ENCODE results near the gene METAP1. TPM values are rescaled to one million over a fixed set of nuclear protein-coding genes. Genes with fewer than 3 reads are reported as not detected.

METAP1 gene
- total and polyA plus RNA-seq, 2 of the 4 experiments (the other 2 are of a cell fraction) = 43.7 to 47.9 TPM

DNA sequence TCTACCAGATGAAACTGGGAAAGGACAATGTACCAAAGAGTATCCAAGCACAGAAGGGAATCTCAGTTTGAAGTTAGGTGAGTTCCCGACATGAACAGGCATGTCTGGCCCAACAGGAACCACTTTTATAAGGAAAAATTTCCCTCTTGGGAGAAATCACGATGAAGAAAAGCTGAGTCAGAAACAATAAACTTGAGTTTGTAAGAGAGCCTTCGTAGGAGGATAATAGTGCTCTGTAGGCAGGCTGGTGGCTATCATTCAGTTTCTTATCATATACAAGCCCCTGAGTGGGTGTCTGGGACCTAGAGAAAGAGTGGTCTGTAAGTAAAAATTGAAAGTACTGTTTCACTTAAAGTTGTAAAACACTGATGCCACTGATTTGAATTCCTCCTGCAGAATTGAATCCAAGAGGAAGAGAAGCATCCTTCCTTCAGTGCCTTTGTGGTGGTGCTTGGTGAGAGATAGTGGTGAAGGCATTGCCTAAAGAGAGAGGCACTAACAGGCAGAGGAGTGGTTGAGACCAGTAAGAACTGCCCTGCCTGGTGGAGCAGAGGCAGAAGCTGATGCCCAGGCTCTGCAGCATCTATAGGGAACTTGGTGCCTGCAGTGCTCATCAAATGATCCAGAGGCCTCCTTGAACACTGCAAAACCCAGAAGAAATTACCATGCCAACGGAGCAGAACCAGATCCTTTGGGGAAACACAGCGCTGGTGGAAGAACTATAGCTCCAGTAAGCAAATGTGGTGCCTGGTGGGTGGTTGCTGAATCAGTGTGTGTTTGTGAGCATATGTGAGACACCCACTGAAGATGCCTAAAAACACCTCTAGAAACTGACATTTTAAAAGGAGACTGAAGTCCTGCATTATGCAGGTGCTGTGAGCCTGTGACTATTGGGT, 31.7 kb upstream of the METAP1 start:
- Histone ChIP-seq H2BK20ac (ENCODE audit: low read depth, low read length) (peak overlapping the region; percentile 40; the same call in 1 of the 2 replicates), H3K9me3 (ENCODE audit: control insufficient read depth, insufficient read depth, low read length) (no peaks in the 10 kb centered on the region), H3K4me1 (ENCODE audit: control insufficient read depth, insufficient read depth, low read length) (peaks cover 3% of the 10 kb centered on the region; the same call in 1 of the 2 replicates), H2AFZ (replicated peaks; ENCODE audit: low read length, poor library complexity) (peak overlapping the region; percentile 46), H3K4me2 (ENCODE audit: low read depth, low read length) (no peak overlapping the region), H3K27ac (ENCODE audit: insufficient read depth, low read length) (no peak overlapping the region), H4K20me1 (ENCODE audit: insufficient read depth, low read length) (no peaks in the 10 kb centered on the region), H3K23ac (ENCODE audit: low read depth, low read length) (no peak overlapping the region), H4K5ac (ENCODE audit: low read depth, low read length) (peak overlapping the region; percentile 49; the same call in 1 of the 2 replicates), H3K4ac (ENCODE audit: low read depth, low read length) (peak overlapping the region; percentile 18; the same call in 1 of the 2 replicates), H2AK5ac (ENCODE audit: low read depth, low read length) (no peak overlapping the region; the same call in 1 of the 2 replicates), H4K91ac (ENCODE audit: insufficient read depth, low read depth, low read length) (no peak overlapping the region), H2AK9ac (replicated peaks; ENCODE audit: low read depth, low read length, poor library complexity) (peak overlapping the region; percentile 57), H2BK15ac (ENCODE audit: low read depth, low read length) (no peak overlapping the region), H3K36me3 (ENCODE audit: control insufficient read depth, insufficient read depth, low read length) (no peaks in the 10 kb centered on the region), H3K14ac (replicated peaks; ENCODE audit: low read depth, low read length) (0 out of 2 replicates have a peak overlapping the region, but pooled peaks have one; percentile 17), H2BK120ac (ENCODE audit: low read depth, low read length) (no peak overlapping the region; the same call in 1 of the 2 replicates), H2BK5ac (ENCODE audit: low read depth, low read length, poor library complexity, severe bottlenecking) (peak overlapping the region; percentile 34), H3K79me1 (ENCODE audit: low read depth in 1 of 2, low read length in 2 of 2) (no peaks in the 10 kb centered on the region), H3K9ac (ENCODE audit: low read depth, low read length) (no peak overlapping the region), H3K9me1 (ENCODE audit: insufficient read depth, low read length) (no peaks in the 10 kb centered on the region), H3K4me3 (ENCODE audit: insufficient read depth, low read depth, low read length) (no peak overlapping the region), H3K18ac (ENCODE audit: low read depth, low read length) (peak overlapping the region; percentile 57; the same call in 1 of the 2 replicates), H4K8ac (ENCODE audit: low read depth in 2 of 2, low read length in 2 of 2) (peak overlapping the region in 1 of 2 experiments; percentile 49; a peak in 1 of 4 replicates), H3K56ac (ENCODE audit: extremely low read depth, insufficient read depth, low read length) (no peak overlapping the region), H3K27me3 (ENCODE audit: control insufficient read depth, insufficient read depth, low read length) (no peaks in the 10 kb centered on the region; the same call in 1 of the 2 replicates)
- no TSS peak for BruUV-seq (replicated peaks)
- ATAC-seq (ENCODE audit: low read depth) (peak; percentile 56), DNase-seq (no peak)
- CTCF ChIA-PET = interaction anchor here (0.7 kb wide), 1 partner anchor 501 kb away, joined by 3 read pairs; no protein-coding TSS in a partner anchor
- WGBS, 2 experiments (ENCODE audit: extremely low coverage in 2 of 2, insufficient read length in 1 of 2) = 71% methylated on average over 1 of the region's 5 CpGs; no CpG with 5 or more reads in 1 of the 2 experiments
- in situ Hi-C loops (cut with MboI; ENCODE audit: low sequenced_read_pairs) = no loop called here
- intact Hi-C loops (cut with micrococcal nuclease) = loop anchor here (2.0 kb wide), 1 partner anchor 15 kb away; no protein-coding TSS in a partner anchor
- dilution Hi-C loops (cut with HindIII; ENCODE audit: low sequenced_read_pairs, unreplicated experiment) = no loop called here
- POLR2A ChIA-PET (ENCODE audit: unreplicated experiment) = no interaction called here
- TF ChIP-seq, protein P1, sequence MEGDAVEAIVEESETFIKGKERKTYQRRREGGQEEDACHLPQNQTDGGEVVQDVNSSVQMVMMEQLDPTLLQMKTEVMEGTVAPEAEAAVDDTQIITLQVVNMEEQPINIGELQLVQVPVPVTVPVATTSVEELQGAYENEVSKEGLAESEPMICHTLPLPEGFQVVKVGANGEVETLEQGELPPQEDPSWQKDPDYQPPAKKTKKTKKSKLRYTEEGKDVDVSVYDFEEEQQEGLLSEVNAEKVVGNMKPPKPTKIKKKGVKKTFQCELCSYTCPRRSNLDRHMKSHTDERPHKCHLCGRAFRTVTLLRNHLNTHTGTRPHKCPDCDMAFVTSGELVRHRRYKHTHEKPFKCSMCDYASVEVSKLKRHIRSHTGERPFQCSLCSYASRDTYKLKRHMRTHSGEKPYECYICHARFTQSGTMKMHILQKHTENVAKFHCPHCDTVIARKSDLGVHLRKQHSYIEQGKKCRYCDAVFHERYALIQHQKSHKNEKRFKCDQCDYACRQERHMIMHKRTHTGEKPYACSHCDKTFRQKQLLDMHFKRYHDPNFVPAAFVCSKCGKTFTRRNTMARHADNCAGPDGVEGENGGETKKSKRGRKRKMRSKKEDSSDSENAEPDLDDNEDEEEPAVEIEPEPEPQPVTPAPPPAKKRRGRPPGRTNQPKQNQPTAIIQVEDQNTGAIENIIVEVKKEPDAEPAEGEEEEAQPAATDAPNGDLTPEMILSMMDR (conservative IDR thresholded peaks at IDR 0.05; ENCODE audit: low read depth, low read length) = no peak
- TF ChIP-seq BHLHE40 (IDR thresholded peaks at IDR 0.05; ENCODE audit: low read depth, low read length) (no peak), CHD1 (IDR thresholded peaks at IDR 0.05; ENCODE audit: low read depth, low read length) (no peak), MAZ (IDR thresholded peaks at IDR 0.05; ENCODE audit: borderline replicate concordance, low read depth, low read length) (no peak), MAFK (IDR thresholded peaks at IDR 0.05; ENCODE audit: low read depth, low read length) (no peak), RAD21 (IDR thresholded peaks at IDR 0.05; ENCODE audit: low read length) (no peak), POLR2A (IDR thresholded peaks at IDR 0.05; ENCODE audit: low read depth, low read length) (no peak), NFE2L2 (IDR thresholded peaks at IDR 0.05; ENCODE audit: low read depth, low read length) (no peak), RFX5 (IDR thresholded peaks at IDR 0.05; ENCODE audit: low read depth, low read length) (no peak), RCOR1 (IDR thresholded peaks at IDR 0.05; ENCODE audit: insufficient replicate concordance, low read length) (no peak), CEBPB (IDR thresholded peaks at IDR 0.05; ENCODE audit: low read depth, low read length) (no peak), MXI1 (IDR thresholded peaks at IDR 0.05; ENCODE audit: borderline replicate concordance, low read depth, low read length) (no peak), SMC3 (IDR thresholded peaks at IDR 0.05; ENCODE audit: low read depth, low read length) (no peak)
- TF ChIP-seq, protein P2, sequence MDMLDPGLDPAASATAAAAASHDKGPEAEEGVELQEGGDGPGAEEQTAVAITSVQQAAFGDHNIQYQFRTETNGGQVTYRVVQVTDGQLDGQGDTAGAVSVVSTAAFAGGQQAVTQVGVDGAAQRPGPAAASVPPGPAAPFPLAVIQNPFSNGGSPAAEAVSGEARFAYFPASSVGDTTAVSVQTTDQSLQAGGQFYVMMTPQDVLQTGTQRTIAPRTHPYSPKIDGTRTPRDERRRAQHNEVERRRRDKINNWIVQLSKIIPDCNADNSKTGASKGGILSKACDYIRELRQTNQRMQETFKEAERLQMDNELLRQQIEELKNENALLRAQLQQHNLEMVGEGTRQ (IDR thresholded peaks at IDR 0.05; ENCODE audit: low read depth, low read length) = no peak
